ENCODE results near the gene DST.
A peak's percentile ranks its signal among the peaks of the same experiment; 100 is the strongest.
"Not testable (repeated sequence)": the region's sequence is repeated elsewhere in the genome, so short reads cannot be mapped to it uniquely, and the experiment has no call there.

DST gene

GRCh38 chr6:56515081-56515905, 127.4 kb downstream of the DST start:
- DNase-seq (ENCODE audit: low spot score) = no peak

- DNase-seq (ENCODE audit: low spot score) = no peak
These were observed 128.3 kb downstream of the DST start for GRCh38 chr6:56514395-56514794.

GRCh38 chr6:56513631-56514030, 129.1 kb downstream of the DST start:
- no peak for DNase-seq (ENCODE audit: low spot score)

- DNase-seq (ENCODE audit: low spot score) = no peak
These were observed 131.1 kb downstream of the DST start for GRCh38 chr6:56511591-56511990.

GRCh38 chr6:56510984-56511531, 131.6 kb downstream of the DST start:
- DNase-seq (ENCODE audit: low spot score) = no peak

- no peak for DNase-seq (ENCODE audit: low spot score)
These were observed 133.7 kb downstream of the DST start for GRCh38 chr6:56509031-56509430.

GRCh38 chr6:56507517-56507916, 135.2 kb downstream of the DST start:
- DNase-seq (ENCODE audit: low spot score) = no peak

GRCh38 chr6:56505512-56506260, 137.0 kb downstream of the DST start:
- DNase-seq (ENCODE audit: low spot score) = no peak

GRCh38 chr6:56501993-56502392, 140.7 kb downstream of the DST start:
- no peak for DNase-seq (ENCODE audit: low spot score)

GRCh38 chr6:56499095-56499494, 143.6 kb downstream of the DST start:
- DNase-seq (ENCODE audit: low spot score) = no peak

- DNase-seq (ENCODE audit: low spot score) = no peak
These were observed 145.0 kb downstream of the DST start for GRCh38 chr6:56497691-56498090.

GRCh38 chr6:56497240-56497639, 145.4 kb downstream of the DST start:
- DNase-seq (ENCODE audit: low spot score) = no peak

- not testable (repeated sequence) for DNase-seq (ENCODE audit: low spot score)
These were observed 146.0 kb downstream of the DST start for GRCh38 chr6:56496650-56497049.

GRCh38 chr6:56495654-56496053, 147.0 kb downstream of the DST start:
- DNase-seq (ENCODE audit: low spot score) = no peak

- DNase-seq (ENCODE audit: low spot score) = no peak
These were observed 150.9 kb downstream of the DST start for GRCh38 chr6:56491606-56492328.

- DNase-seq (ENCODE audit: low spot score) = peak; percentile 71
These were observed 151.7 kb downstream of the DST start for GRCh38 chr6:56490993-56491392.

GRCh38 chr6:56489559-56489958, 153.1 kb downstream of the DST start:
- no peak for DNase-seq (ENCODE audit: low spot score)

- no peak for DNase-seq (ENCODE audit: low spot score)
These were observed 154.4 kb downstream of the DST start for GRCh38 chr6:56488281-56488680.

GRCh38 chr6:56486681-56487080, 156.0 kb downstream of the DST start:
- DNase-seq (ENCODE audit: low spot score) = no peak

GRCh38 chr6:56484669-56485068, 158.0 kb downstream of the DST start:
- DNase-seq (ENCODE audit: low spot score) = no peak

GRCh38 chr6:56483929-56484328, 158.8 kb downstream of the DST start:
- no peak for DNase-seq (ENCODE audit: low spot score)

- no peak for DNase-seq (ENCODE audit: low spot score)
These were observed 160.2 kb downstream of the DST start for GRCh38 chr6:56482525-56482924.

Measured in RKO (cell line).